HAP-1 (cell line): ENCODE data around the gene OR52J3.
"Not testable (repeated sequence)": the region's sequence is repeated elsewhere in the genome, so short reads cannot be mapped to it uniquely, and the experiment has no call there.

ENCODE experiments used
- DNase-seq, 2 experiments: peaks; one replicate each; pipeline ENCODE4 v3.0.0-alpha.2; 2016 to 2020; ENCODE audit warnings: low spot score in 2 of 2
- H3K27me3 ChIP-seq: fragments of 250-450 bp; sonication (Bioruptor Pico); 2 replicates; pipeline ENCODE4 v1.5.1; 2020; ENCODE audit warnings: low read depth, mild to moderate bottlenecking, moderate library complexity
- H3K36me3 ChIP-seq: fragments of 250-450 bp; sonication (Bioruptor Pico); replicated peaks from 2 replicates; pipeline ENCODE4 v1.5.1; 2020; ENCODE audit warnings: mild to moderate bottlenecking
- H3K4me1 ChIP-seq: fragments of 250-450 bp; sonication (Bioruptor Pico); 2 replicates; pipeline ENCODE4 v1.5.1; 2020; ENCODE audit warnings: mild to moderate bottlenecking
- H3K4me3 ChIP-seq: fragments of 250-450 bp; sonication (Bioruptor Pico); 2 replicates; pipeline ENCODE4 v1.5.1; 2020; ENCODE audit warnings: mild to moderate bottlenecking, moderate library complexity
- H3K9me3 ChIP-seq: fragments of 250-450 bp; sonication (Bioruptor Pico); 2 replicates; pipeline ENCODE4 v1.5.1; 2020; ENCODE audit warnings: mild to moderate bottlenecking, moderate library complexity
- in situ Hi-C: fragments of 300-500 bp; cut with MboI; formaldehyde crosslinking; loops from 3 replicates; pipeline ENCODE4 v1.14.3; 2020; ENCODE audit warnings: low sequenced_read_pairs, inconsistent platforms, mixed read lengths

Gene OR52J3

GRCh38 chr11:5046226-5046625, at the start of gene OR52J3:
Gene OR52J3 (plus strand): TSS chr11:5046526. CDS start chr11:5046526, 0 bp downstream.
- H3K27me3 ChIP-seq = no peaks in the 10 kb centered on the region
- no peaks in the 10 kb centered on the region for H3K9me3 ChIP-seq
- H3K36me3 ChIP-seq = no peaks in the 10 kb centered on the region
- no peak within 1 kb of the TSS for H3K4me3 ChIP-seq
- in situ Hi-C loops = no loop called here
- no peaks in the 10 kb centered on the region for H3K4me1 ChIP-seq
- no peak for DNase-seq

- in situ Hi-C loops = loop anchor here (10.0 kb wide), 1 partner anchor 370 kb away; the partner anchor contains the start of gene OR51D1
- H3K9me3 ChIP-seq = no peaks in the 10 kb centered on the region
- H3K4me3 ChIP-seq = no peak overlapping the region
- no peaks in the 10 kb centered on the region for H3K27me3 ChIP-seq
- H3K36me3 ChIP-seq = no peaks in the 10 kb centered on the region
- no peaks in the 10 kb centered on the region for H3K4me1 ChIP-seq
- peak; percentile 44 to 69 for DNase-seq
These were observed 41.7 kb upstream of the OR52J3 start for GRCh38 chr11:5004424-5005274.

GRCh38 chr11:5007561-5007960, 38.8 kb upstream of the OR52J3 start:
- no peak for DNase-seq

GRCh38 chr11:5011254-5011653, 35.1 kb upstream of the OR52J3 start:
- Histone ChIP-seq H3K36me3 (no peaks in the 10 kb centered on the region), H3K9me3 (no peaks in the 10 kb centered on the region), H3K4me1 (no peaks in the 10 kb centered on the region), H3K27me3 (no peaks in the 10 kb centered on the region), H3K4me3 (no peak overlapping the region)
- DNase-seq = no peak
- in situ Hi-C loops = no loop called here

More at GRCh38 chr11:5007561-5007960, 38.8 kb upstream of the OR52J3 start:
- no peaks in the 10 kb centered on the region for H3K4me1 ChIP-seq
- no peaks in the 10 kb centered on the region for H3K27me3 ChIP-seq
- in situ Hi-C loops = loop anchor here (10.0 kb wide), 1 partner anchor 373 kb away; the partner anchor contains the start of gene OR51D1
- no peak overlapping the region for H3K4me3 ChIP-seq
- H3K9me3 ChIP-seq = no peaks in the 10 kb centered on the region
- no peaks in the 10 kb centered on the region for H3K36me3 ChIP-seq

GRCh38 chr11:5013012-5013411, 33.3 kb upstream of the OR52J3 start:
- DNase-seq = no peak
- H3K4me1 ChIP-seq = no peaks in the 10 kb centered on the region
- H3K9me3 ChIP-seq = no peaks in the 10 kb centered on the region
- no peak overlapping the region for H3K4me3 ChIP-seq
- in situ Hi-C loops = no loop called here
- no peaks in the 10 kb centered on the region for H3K36me3 ChIP-seq
- H3K27me3 ChIP-seq = no peaks in the 10 kb centered on the region

GRCh38 chr11:5021996-5022395, 24.3 kb upstream of the OR52J3 start:
- Histone ChIP-seq H3K4me1 (no peaks in the 10 kb centered on the region), H3K4me3 (no peak overlapping the region), H3K9me3 (no peaks in the 10 kb centered on the region), H3K36me3 (no peaks in the 10 kb centered on the region), H3K27me3 (no peaks in the 10 kb centered on the region)
- in situ Hi-C loops = no loop called here
- DNase-seq = no peak

GRCh38 chr11:5036669-5037068, 9.7 kb upstream of the OR52J3 start:
- in situ Hi-C loops = no loop called here
- Histone ChIP-seq H3K4me3 (no peak overlapping the region), H3K27me3 (no peaks in the 10 kb centered on the region), H3K4me1 (no peaks in the 10 kb centered on the region), H3K36me3 (no peaks in the 10 kb centered on the region), H3K9me3 (no peaks in the 10 kb centered on the region)
- no peak for DNase-seq

- no peaks in the 10 kb centered on the region for H3K36me3 ChIP-seq
- in situ Hi-C loops = no loop called here
- H3K27me3 ChIP-seq = no peaks in the 10 kb centered on the region
- no peaks in the 10 kb centered on the region for H3K4me1 ChIP-seq
- H3K9me3 ChIP-seq = no peaks in the 10 kb centered on the region
- DNase-seq = no peak
- no peak overlapping the region for H3K4me3 ChIP-seq
These were observed 8.4 kb upstream of the OR52J3 start for GRCh38 chr11:5037926-5038325.

- in situ Hi-C loops = no loop called here
- Histone ChIP-seq H3K36me3 (no peaks in the 10 kb centered on the region), H3K4me1 (no peaks in the 10 kb centered on the region), H3K9me3 (no peaks in the 10 kb centered on the region), H3K4me3 (no peak overlapping the region), H3K27me3 (no peaks in the 10 kb centered on the region)
- DNase-seq = no peak
These were observed 8.0 kb upstream of the OR52J3 start for GRCh38 chr11:5038341-5038740.

- Histone ChIP-seq H3K9me3 (no peaks in the 10 kb centered on the region), H3K27me3 (no peaks in the 10 kb centered on the region), H3K4me3 (no peak overlapping the region), H3K4me1 (no peaks in the 10 kb centered on the region), H3K36me3 (no peaks in the 10 kb centered on the region)
- no peak for DNase-seq
- in situ Hi-C loops = no loop called here
These were observed 5.5 kb upstream of the OR52J3 start for GRCh38 chr11:5040876-5041275.

- H3K9me3 ChIP-seq = no peaks in the 10 kb centered on the region
- in situ Hi-C loops = no loop called here
These were observed 4.2 kb upstream of the OR52J3 start for GRCh38 chr11:5042091-5042490.

GRCh38 chr11:5043380-5043779, 2.9 kb upstream of the OR52J3 start:
- H3K4me1 ChIP-seq = no peaks in the 10 kb centered on the region
- no peaks in the 10 kb centered on the region for H3K36me3 ChIP-seq
- no peaks in the 10 kb centered on the region for H3K9me3 ChIP-seq
- no peak overlapping the region for H3K4me3 ChIP-seq
- in situ Hi-C loops = no loop called here
- DNase-seq = no peak
- no peaks in the 10 kb centered on the region for H3K27me3 ChIP-seq

More at GRCh38 chr11:5042091-5042490, 4.2 kb upstream of the OR52J3 start:
- no peak for DNase-seq
- Histone ChIP-seq H3K4me3 (no peak overlapping the region), H3K4me1 (no peaks in the 10 kb centered on the region), H3K27me3 (no peaks in the 10 kb centered on the region), H3K36me3 (no peaks in the 10 kb centered on the region)

- no peak for DNase-seq
- Histone ChIP-seq H3K27me3 (no peaks in the 10 kb centered on the region), H3K36me3 (no peaks in the 10 kb centered on the region)
These were observed 516 bp downstream of the OR52J3 start for GRCh38 chr11:5046754-5047330.

GRCh38 chr11:5058679-5059078, 12.4 kb downstream of the OR52J3 start:
- DNase-seq, in situ Hi-C loops, H3K27me3 ChIP-seq, H3K9me3 ChIP-seq, H3K4me3 ChIP-seq, H3K4me1 ChIP-seq, H3K36me3 ChIP-seq: not testable (repeated sequence)

More at GRCh38 chr11:5046754-5047330, 516 bp downstream of the OR52J3 start:
- H3K4me1 ChIP-seq = no peaks in the 10 kb centered on the region
- in situ Hi-C loops = no loop called here
- H3K4me3 ChIP-seq = no peak overlapping the region
- H3K9me3 ChIP-seq = no peaks in the 10 kb centered on the region
